Heart left ventricle (tissue), 16 donors: ENCODE results near the gene GTF2A1L. TPM values are rescaled to one million over a fixed set of nuclear protein-coding genes. Genes with fewer than 3 reads are reported as not detected.

Experiments
- ATAC-seq, 4 donors: fragments of 200-7000 bp; cut with Tn5 transposase; one replicate each; pipeline ENCODE4 v1.9.1; 2020 to 2022; ENCODE audit warnings: moderate library complexity in 4 of 4, mild to moderate bottlenecking in 3 of 4, moderate number of reproducible peaks in 1 of 4
- DNase-seq, 5 donors: peaks; one replicate each; pipeline ENCODE4 v3.0.0-alpha.2; 2020
- H3K27ac ChIP-seq, 12 donors: fragments of 200-600 bp; sonication (generic) in 4 of 12; one replicate each; pipeline versions ENCODE4 v1.5.0 to v1.8.0; 2016 to 2022; ENCODE audit warnings: mild to moderate bottlenecking in 2 of 12
- H3K27me3 ChIP-seq, 9 donors: fragments of 200-600 bp; sonication (generic) in 2 of 9; one replicate each; pipeline versions ENCODE4 v1.5.1 to v1.8.0; 2016 to 2022; ENCODE audit warnings: mild to moderate bottlenecking in 3 of 9
- H3K36me3 ChIP-seq, 9 donors: fragments of 200-600 bp; sonication (generic) in 2 of 9; one replicate each; pipeline versions ENCODE4 v1.5.0 to v1.8.0; 2018 to 2022; ENCODE audit warnings: mild to moderate bottlenecking in 2 of 9
- H3K4me1 ChIP-seq, 12 donors: fragments of 200-600 bp; sonication (generic) in 4 of 12; one replicate each; pipeline versions ENCODE4 v1.5.0 to v1.8.0; 2016 to 2022; ENCODE audit warnings: mild to moderate bottlenecking in 3 of 12
- H3K4me3 ChIP-seq, 12 donors: fragments of 200-600 bp; sonication (generic) in 4 of 12; one replicate each; pipeline versions ENCODE4 v1.5.0 to v1.8.0; 2017 to 2022; ENCODE audit warnings: mild to moderate bottlenecking in 9 of 12, moderate library complexity in 4 of 12
- H3K9me3 ChIP-seq, 12 donors: fragments of 200-600 bp; sonication (generic) in 4 of 12; one replicate each; pipeline versions ENCODE4 v1.5.0 to v1.8.0; 2016 to 2022; ENCODE audit warnings: mild to moderate bottlenecking in 1 of 12
- POLR2A ChIP-seq, 2 donors: fragments of 450-650 bp; IDR thresholded peaks; one replicate each; pipeline ENCODE4 v1.6.1; 2017; ENCODE audit warnings: antibody characterized with exemption in 2 of 2, mild to moderate bottlenecking in 2 of 2, moderate library complexity in 2 of 2
- WGBS, 4 donors: extraction: QIAGEN DNeasy Blood & Tissue Kit in 2 of 4; methylation state at CpG; one replicate each; pipeline versions ENCODE4 v1.1.5 to v1.1.7; 2013 to 2018; 5-methylcytosine and 5-hydroxymethylcytosine counted together
- intact Hi-C, 10 donors: fragments of 100-400 bp; cut with DNase I; formaldehyde crosslinking; loops; one replicate each; pipeline versions ENCODE4 v1.11.1 to v1.14.2; 2022
- polyA plus RNA-seq, 2 donors: library from polyadenylated mRNA; stranded (reverse); fragments of 200-250 nt; gene quantifications; one replicate each; pipeline ENCODE4 v1.2.3, GENCODE V29; 2013
- total RNA-seq, 9 donors: library from RNA; depleted of rRNA in 2 of 9; stranded (reverse); fragments of >200 nt in 2 of 9; fragmentation: NEBNext Ultra II Directional in 3 of 9; extraction: Animal tissue kit (Norgen Biotek cat#: 25700) in 3 of 9; gene quantifications; one replicate each; pipeline versions ENCODE4 v1.1.0 to v1.2.4, GENCODE V29; 2016 to 2023
- TF ChIP-seq, protein P1 (sequence below), 12 donors: fragments of 200-600 bp; sonication (generic) in 4 of 12; IDR thresholded peaks; one replicate each; pipeline versions ENCODE4 v1.5.0 to v1.8.0; 2018 to 2022; ENCODE audit warnings: antibody characterized with exemption in 12 of 12, mild to moderate bottlenecking in 5 of 12
- donor health status: ischemic (EF 13 %, LVEDD 7.1; RV severe dilation, severe dysfunction).
- donor health status: healthy with polysubstance abuse.
- donor health status: DM: no; HTN: yes; CAD: no.
- donor health status: DM: no; HTN: no; CAD: no.
- donor health status: ischemic (EF 25% LVEDD 6.9; RV normal size, moderate dysfunction).
- donor health status: ischemic (EF 25% LVEDD 5.7; RV mildly dilated, moderate dysfunction).
- donor health status: healthy.
- donor health status: DM: yes; HTN: yes; CAD: no.
- donor health status: ischemic (EF 35%, LVEDD 5.7; RV mildly dilated, moderate dysfunction).
- donor health status: nonischemic (EF 11% LVEDD 7.7; RV severe dilation, severe dysfunction).
- donor health status: DM: yes; HTN: yes; CAD: no.
- donor health status: PGD.
- donor health status: ischemic (EF 29% LVEDD 5.4; RV normal size, mild dysfunction).
- donor health status: nonischemic (EF 23%, LVEDD 6.1; RV moderate dilation, normal function).

GTF2A1L gene
- total and polyA plus RNA-seq, 11 donors = 0.14 to 0.95 (median 0.63) TPM; not detected in 8

DNA sequence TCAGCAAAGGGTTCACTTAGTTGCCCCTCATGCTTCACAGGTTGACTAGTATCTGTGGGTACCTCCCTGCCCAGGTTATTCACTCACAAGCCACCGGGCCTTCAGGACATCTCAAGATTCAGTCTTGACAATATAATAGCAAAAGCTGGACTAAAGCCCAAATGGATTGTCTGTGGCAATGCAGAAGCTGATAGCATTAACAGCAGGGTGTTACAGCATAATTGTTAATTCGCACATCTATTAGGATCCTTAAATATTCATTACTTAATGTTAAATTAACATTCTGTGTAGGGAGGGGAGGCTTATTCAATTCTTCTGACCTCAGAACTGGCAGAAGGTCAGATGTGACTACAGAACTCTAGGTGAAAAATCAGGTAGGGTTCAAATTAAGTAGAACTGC, 20.2 kb upstream of the GTF2A1L start:
- 52 to 65% (median 55%) methylated on average over 2 of the region's 2 CpGs for WGBS, 4 donors
- DNase-seq (no peak), ATAC-seq (no peak)
- Histone ChIP-seq H3K9me3 (no peaks in the 10 kb centered on the region), H3K27me3 (no peaks in the 10 kb centered on the region), H3K4me3 (no peak overlapping the region), H3K27ac (no peak overlapping the region), H3K4me1 (no peaks in the 10 kb centered on the region), H3K36me3 (peaks cover 0 to 42% (median 0%) of the 10 kb centered on the region in 9 donors)
- TF ChIP-seq, protein P1, sequence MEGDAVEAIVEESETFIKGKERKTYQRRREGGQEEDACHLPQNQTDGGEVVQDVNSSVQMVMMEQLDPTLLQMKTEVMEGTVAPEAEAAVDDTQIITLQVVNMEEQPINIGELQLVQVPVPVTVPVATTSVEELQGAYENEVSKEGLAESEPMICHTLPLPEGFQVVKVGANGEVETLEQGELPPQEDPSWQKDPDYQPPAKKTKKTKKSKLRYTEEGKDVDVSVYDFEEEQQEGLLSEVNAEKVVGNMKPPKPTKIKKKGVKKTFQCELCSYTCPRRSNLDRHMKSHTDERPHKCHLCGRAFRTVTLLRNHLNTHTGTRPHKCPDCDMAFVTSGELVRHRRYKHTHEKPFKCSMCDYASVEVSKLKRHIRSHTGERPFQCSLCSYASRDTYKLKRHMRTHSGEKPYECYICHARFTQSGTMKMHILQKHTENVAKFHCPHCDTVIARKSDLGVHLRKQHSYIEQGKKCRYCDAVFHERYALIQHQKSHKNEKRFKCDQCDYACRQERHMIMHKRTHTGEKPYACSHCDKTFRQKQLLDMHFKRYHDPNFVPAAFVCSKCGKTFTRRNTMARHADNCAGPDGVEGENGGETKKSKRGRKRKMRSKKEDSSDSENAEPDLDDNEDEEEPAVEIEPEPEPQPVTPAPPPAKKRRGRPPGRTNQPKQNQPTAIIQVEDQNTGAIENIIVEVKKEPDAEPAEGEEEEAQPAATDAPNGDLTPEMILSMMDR (IDR thresholded peaks at IDR 0.05) = no peak
- TF ChIP-seq POLR2A (IDR thresholded peaks at IDR 0.05) = no peak
- intact Hi-C loops = loop anchor here in 1 of 10 donors (10.0 kb wide), 1 partner anchor 103 kb away; no protein-coding TSS in a partner anchor

DNA sequence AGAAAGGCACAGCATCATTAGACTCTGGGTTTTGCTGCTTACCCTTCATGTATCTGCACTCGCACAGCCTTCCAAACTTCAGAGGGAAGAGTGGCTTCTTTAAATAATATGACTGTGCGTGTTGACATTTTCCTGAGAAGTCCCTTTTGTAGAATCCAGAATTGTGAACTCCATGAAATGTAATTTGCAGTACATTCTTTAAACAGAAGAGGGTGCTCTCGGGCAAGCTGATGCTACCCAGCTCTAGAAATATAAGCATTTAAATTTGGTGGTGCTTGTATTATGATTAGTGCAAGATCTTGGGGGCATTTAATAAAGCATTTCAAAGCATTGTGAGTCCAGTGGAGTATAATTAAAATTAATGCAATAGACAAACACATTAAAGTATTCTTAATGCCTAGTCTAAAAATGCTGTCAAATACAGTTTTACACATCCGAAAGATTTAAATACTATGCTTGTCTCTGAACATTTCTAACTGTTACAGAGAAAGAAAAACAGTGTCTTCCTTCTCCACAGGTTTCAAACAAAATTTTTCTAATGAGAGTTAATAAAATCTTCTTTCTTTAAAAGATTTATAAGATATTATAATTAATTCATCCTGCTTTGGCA, 17.3 kb upstream of the GTF2A1L start:
- no peak for DNase-seq
- ATAC-seq = peak in 2 of 4 donors; percentile 39 to 63
- H3K4me3 ChIP-seq = no peak overlapping the region
- H3K27me3 ChIP-seq = no peaks in the 10 kb centered on the region
- no peaks in the 10 kb centered on the region for H3K4me1 ChIP-seq
- H3K36me3 ChIP-seq = peaks cover 0 to 23% (median 0%) of the 10 kb centered on the region in 9 donors
- TF ChIP-seq, protein P1 (IDR thresholded peaks at IDR 0.05) = peak; percentile 51 to 80 (median 66)
- TF ChIP-seq POLR2A (IDR thresholded peaks at IDR 0.05) = no peak
- no peak overlapping the region for H3K27ac ChIP-seq
- no peaks in the 10 kb centered on the region for H3K9me3 ChIP-seq
- intact Hi-C loops = loop anchor here in 6 of 10 donors (5.0 to 10.0 kb wide), 6 partner anchors 124 to 1892 kb away; no protein-coding TSS in a partner anchor
- WGBS, 4 donors = 36 to 42% (median 40%) methylated on average over 4 of the region's 4 CpGs

DNA sequence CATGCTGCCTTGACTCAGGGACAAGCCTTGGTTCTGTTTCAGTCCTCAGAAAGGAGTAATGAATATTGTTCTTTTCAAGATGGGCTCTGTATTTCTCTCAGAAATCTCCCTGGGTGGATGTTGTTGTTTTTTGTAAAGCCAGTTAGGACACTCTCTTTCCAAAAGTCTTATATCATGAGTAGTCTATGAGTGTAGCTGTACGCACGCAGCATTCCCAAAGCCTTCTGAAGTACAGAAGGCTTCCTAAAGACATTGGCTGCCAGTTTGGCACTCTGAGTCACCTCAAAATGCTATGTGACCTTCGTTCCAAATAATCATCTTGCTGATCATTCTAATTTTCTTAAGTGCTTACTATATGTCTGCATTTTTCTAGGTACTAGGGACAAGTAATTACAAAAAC, 16.7 kb upstream of the GTF2A1L start:
- 73 to 82% (median 77%) methylated on average over 3 of the region's 3 CpGs for WGBS, 4 donors
- Histone ChIP-seq H3K4me3 (no peak overlapping the region), H3K4me1 (no peaks in the 10 kb centered on the region), H3K27ac (no peak overlapping the region), H3K36me3 (peaks cover 0 to 22% (median 0%) of the 10 kb centered on the region in 9 donors), H3K27me3 (no peaks in the 10 kb centered on the region), H3K9me3 (no peaks in the 10 kb centered on the region)
- TF ChIP-seq POLR2A (IDR thresholded peaks at IDR 0.05) = no peak
- TF ChIP-seq, protein P1 (IDR thresholded peaks at IDR 0.05) = no peak
- no peak for ATAC-seq
- intact Hi-C loops = loop anchor here in 6 of 10 donors (5.0 to 10.0 kb wide), 6 partner anchors 124 to 1891 kb away; no protein-coding TSS in a partner anchor
- no peak for DNase-seq

DNA sequence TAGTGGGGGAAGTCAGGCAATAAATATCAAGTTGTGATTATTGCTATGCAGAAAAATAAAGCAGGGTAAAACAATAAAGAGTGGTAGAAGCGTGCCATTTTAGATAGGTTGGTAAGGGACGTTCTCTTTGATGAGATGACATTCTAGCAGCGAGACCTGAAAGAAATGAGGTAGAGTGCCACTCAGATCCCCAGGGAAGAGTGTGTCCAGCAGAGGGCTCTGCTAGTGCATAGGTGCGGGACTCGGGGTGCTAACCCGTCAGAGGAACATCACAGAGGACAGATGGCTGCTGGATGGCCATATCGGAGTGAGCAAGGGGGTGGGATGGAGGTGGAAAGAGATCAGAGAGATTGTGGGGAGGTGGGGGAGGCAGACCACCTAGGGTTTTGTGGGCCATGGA, 16.3 kb upstream of the GTF2A1L start:
- Histone ChIP-seq H3K4me1 (no peaks in the 10 kb centered on the region), H3K27ac (no peak overlapping the region), H3K27me3 (no peaks in the 10 kb centered on the region), H3K9me3 (no peaks in the 10 kb centered on the region), H3K36me3 (peaks cover 0 to 22% (median 0%) of the 10 kb centered on the region in 9 donors), H3K4me3 (no peak overlapping the region)
- ATAC-seq (peak; percentile 59 to 69 (median 66)), DNase-seq (peak in 1 of 5 donors; percentile 34)
- intact Hi-C loops = loop anchor here in 6 of 10 donors (5.0 to 10.0 kb wide), 6 partner anchors 123 to 1891 kb away; no protein-coding TSS in a partner anchor
- 62 to 71% (median 66%) methylated on average over 7 of the region's 7 CpGs for WGBS, 4 donors
- TF ChIP-seq POLR2A (IDR thresholded peaks at IDR 0.05) = no peak
- TF ChIP-seq, protein P1 (IDR thresholded peaks at IDR 0.05) = peak in 8 of 12 donors; percentile 18 to 50 (median 26)
